ENCODE results near the gene PAQR5. TPM values are rescaled to one million over a fixed set of nuclear protein-coding genes. Genes with fewer than 3 reads are reported as not detected.
A peak's percentile ranks its signal among the peaks of the same experiment; 100 is the strongest.

The PAQR5 gene, protein sequence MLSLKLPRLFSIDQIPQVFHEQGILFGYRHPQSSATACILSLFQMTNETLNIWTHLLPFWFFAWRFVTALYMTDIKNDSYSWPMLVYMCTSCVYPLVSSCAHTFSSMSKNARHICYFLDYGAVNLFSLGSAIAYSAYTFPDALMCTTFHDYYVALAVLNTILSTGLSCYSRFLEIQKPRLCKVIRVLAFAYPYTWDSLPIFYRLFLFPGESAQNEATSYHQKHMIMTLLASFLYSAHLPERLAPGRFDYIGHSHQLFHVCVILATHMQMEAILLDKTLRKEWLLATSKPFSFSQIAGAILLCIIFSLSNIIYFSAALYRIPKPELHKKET
- total RNA-seq (2021), result 4.9 and 5.1 TPM in 2 replicates
- Bru-seq, nascent RNA, result percentile 37 among the genes with signal in this experiment
- percentile 40 among the genes with signal in this experiment for BruChase-seq, experiment 1, labeled RNA remaining after a 2-hour chase
- percentile 37 among the genes with signal in this experiment for BruChase-seq, experiment 2, labeled RNA remaining after a 6-hour chase
- long read RNA-seq, partial matches to known transcripts, result 0 of 2 reads
- long read RNA-seq, other reads (novel, unspliced or antisense), result 2 of 2 reads

DNA sequence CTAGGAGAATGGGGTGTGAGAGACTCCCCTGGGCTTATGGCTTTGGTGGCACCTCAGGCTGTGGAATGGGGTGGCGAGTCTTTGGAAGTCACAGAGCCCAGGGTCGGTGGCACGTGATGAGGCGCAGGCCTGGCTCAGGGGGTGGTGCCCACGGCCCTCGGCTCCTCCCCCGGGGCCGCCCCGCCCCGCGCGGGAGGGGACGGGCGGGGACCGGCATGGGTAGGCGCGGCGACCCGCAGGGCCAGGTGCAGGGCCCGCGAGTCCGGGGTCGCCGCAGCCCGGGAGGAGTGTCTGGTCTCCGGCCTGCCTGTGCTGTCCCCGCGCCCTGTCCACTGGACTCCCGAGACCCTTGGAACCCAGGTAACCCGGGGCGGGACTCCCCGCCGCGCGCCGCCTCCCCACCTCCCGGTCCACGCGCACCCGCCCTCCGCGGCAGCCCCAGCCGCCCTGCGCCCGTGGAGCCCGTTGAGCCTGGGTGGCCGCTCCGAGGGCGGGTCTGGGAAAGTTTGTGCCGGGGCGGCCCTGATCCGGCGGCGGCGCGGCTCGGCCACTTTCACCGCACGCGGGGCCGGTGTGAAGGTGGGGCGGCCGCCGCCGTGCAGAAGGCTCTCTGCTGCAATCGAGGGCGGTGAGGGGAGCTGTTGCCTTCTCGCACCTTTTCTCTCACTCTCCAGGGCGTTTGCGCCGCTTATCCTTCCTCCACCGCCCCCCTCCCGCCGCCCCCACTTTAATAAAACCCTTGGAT lies at the start of gene PAQR5:
Gene PAQR5 (plus strand): TSS at position 216 of the 745 bp plus-strand sequence. CDS start 61,169 bp downstream, outside the sequence.
- intact Hi-C loops (cut with micrococcal nuclease; ENCODE audit: unreplicated experiment), result loop anchor here (2.0 kb wide), 1 partner anchor 92 kb away; no protein-coding TSS in a partner anchor
- TF ChIP-seq, protein P1, sequence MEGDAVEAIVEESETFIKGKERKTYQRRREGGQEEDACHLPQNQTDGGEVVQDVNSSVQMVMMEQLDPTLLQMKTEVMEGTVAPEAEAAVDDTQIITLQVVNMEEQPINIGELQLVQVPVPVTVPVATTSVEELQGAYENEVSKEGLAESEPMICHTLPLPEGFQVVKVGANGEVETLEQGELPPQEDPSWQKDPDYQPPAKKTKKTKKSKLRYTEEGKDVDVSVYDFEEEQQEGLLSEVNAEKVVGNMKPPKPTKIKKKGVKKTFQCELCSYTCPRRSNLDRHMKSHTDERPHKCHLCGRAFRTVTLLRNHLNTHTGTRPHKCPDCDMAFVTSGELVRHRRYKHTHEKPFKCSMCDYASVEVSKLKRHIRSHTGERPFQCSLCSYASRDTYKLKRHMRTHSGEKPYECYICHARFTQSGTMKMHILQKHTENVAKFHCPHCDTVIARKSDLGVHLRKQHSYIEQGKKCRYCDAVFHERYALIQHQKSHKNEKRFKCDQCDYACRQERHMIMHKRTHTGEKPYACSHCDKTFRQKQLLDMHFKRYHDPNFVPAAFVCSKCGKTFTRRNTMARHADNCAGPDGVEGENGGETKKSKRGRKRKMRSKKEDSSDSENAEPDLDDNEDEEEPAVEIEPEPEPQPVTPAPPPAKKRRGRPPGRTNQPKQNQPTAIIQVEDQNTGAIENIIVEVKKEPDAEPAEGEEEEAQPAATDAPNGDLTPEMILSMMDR (conservative IDR thresholded peaks at IDR 0.05), result no peak
- no peak for TF ChIP-seq EZH2 (IDR thresholded peaks at IDR 0.05; ENCODE audit: low read depth)
- CTCF ChIA-PET, result interaction anchor here (0.6 kb wide), 1 partner anchor 51 kb away, joined by 4 read pairs; no protein-coding TSS in a partner anchor

DNA sequence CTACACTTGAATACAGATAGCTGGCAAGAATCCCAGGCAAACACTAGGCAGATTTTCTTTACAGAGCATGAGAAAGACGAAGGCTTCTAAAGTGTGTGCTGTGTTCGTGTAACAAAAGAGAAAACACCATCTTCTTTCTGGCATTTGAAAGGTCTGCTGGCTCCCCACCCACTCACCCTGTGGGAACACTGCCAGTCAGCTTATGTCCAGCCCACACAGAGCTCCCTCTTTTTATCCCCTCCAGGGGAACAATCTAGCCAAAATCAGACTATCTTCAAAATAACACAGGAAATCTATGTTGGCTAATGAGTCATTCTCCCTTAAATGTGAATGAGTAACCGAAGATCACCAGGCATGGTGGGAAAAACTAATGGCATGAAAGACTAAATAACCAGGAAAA lies 45.6 kb upstream of the PAQR5 start:
- Histone ChIP-seq H3K4me3 (no peak overlapping the region), H3K36me3 (ENCODE audit: low read depth) (no peaks in the 10 kb centered on the region), H3F3A (ENCODE audit: insufficient read depth, low read depth) (no peaks in the 10 kb centered on the region), H3K4me1 (replicated peaks; ENCODE audit: insufficient read depth) (0 out of 2 replicates have a peak, but pooled peaks cover 4% of the 10 kb centered on the region), H3K9me3 (ENCODE audit: insufficient read depth, low read depth) (no peaks in the 10 kb centered on the region; the same call in 1 of the 2 replicates), H3K27me3 (ENCODE audit: insufficient read depth, low read depth) (no peaks in the 10 kb centered on the region), H3K9me2 (ENCODE audit: insufficient read depth) (no peaks in the 10 kb centered on the region), H2AFZ (no peak overlapping the region), H3K79me2 (ENCODE audit: low read depth) (no peaks in the 10 kb centered on the region), H3K27ac (no peak overlapping the region), H3K4me2 (no peak overlapping the region), H4K20me1 (ENCODE audit: insufficient read depth) (no peaks in the 10 kb centered on the region)
- DNase-seq, result peak in 1 of 2 experiments; percentile 16
- ChIA-PET POLR2A (ENCODE audit: unreplicated experiment) (interaction anchor here (0.6 kb wide), 1 partner anchor 20 kb away, joined by 3 read pairs; no protein-coding TSS in a partner anchor), CTCF (no interaction called here)
- intact Hi-C loops (cut with micrococcal nuclease; ENCODE audit: unreplicated experiment), result no loop called here
- no TSS peak for BruUV-seq (replicated peaks)
- TF ChIP-seq EZH2 (IDR thresholded peaks at IDR 0.05; ENCODE audit: low read depth), result no peak
- TF ChIP-seq, protein P1 (conservative IDR thresholded peaks at IDR 0.05), result no peak

More for the DNA sequence above, at the start of gene PAQR5:
- Histone ChIP-seq H3K27me3 (ENCODE audit: insufficient read depth, low read depth) (0 out of 2 replicates have a peak, but pooled peaks cover 5% of the 10 kb centered on the region), H3K4me3 (peak within 1 kb of the TSS; percentile 58; the same call in 1 of the 2 replicates), H3K9me3 (ENCODE audit: insufficient read depth, low read depth) (no peaks in the 10 kb centered on the region), H3K27ac (no peak within 1 kb of the TSS), H3K79me2 (ENCODE audit: low read depth) (no peaks in the 10 kb centered on the region), H4K20me1 (ENCODE audit: insufficient read depth) (no peaks in the 10 kb centered on the region), H2AFZ (peak within 1 kb of the TSS; percentile 82; the same call in 1 of the 2 replicates), H3K36me3 (ENCODE audit: low read depth) (no peaks in the 10 kb centered on the region), H3F3A (ENCODE audit: insufficient read depth, low read depth) (no peaks in the 10 kb centered on the region), H3K4me2 (peak within 1 kb of the TSS; percentile 72), H3K9me2 (ENCODE audit: insufficient read depth) (no peaks in the 10 kb centered on the region), H3K4me1 (replicated peaks; ENCODE audit: insufficient read depth) (peaks cover 8% of the 10 kb centered on the region)
- no TSS peak for BruUV-seq (replicated peaks)
- DNase-seq, result peak in 1 of 2 experiments; percentile 54
- POLR2A ChIA-PET (ENCODE audit: unreplicated experiment), result no interaction called here
